ENCODE results near the gene KCNH2. TPM values are rescaled to one million over a fixed set of nuclear protein-coding genes. Genes with fewer than 3 reads are reported as not detected.

KCNH2 gene
- total RNA-seq, 1 donor from 2014 or later: 12.4 TPM

- no peaks in the 10 kb centered on the region for H3K36me3 Mint-ChIP-seq (ENCODE audit: low read depth)
- no peak overlapping the region for H3K4me3 Mint-ChIP-seq
- no peak for DNase-seq (ENCODE audit: low read depth, low spot score)
- H3K9me3 Mint-ChIP-seq: no peaks in the 10 kb centered on the region
- no peak overlapping the region for H3K27ac Mint-ChIP-seq (ENCODE audit: unreplicated experiment)
- no peaks in the 10 kb centered on the region for H3K27me3 Mint-ChIP-seq (ENCODE audit: low read depth)
- peaks cover 5% of the 10 kb centered on the region for H3K4me1 Mint-ChIP-seq
- no peak for TF ChIP-seq CTCF (conservative IDR thresholded peaks at IDR 0.05)
These were observed 21.5 kb upstream of the KCNH2 start for GRCh38 chr7:150999497-151000230.

- no peak for DNase-seq (ENCODE audit: low read depth, low spot score)
- H3K27ac Mint-ChIP-seq (ENCODE audit: unreplicated experiment): no peak overlapping the region
- TF ChIP-seq CTCF (conservative IDR thresholded peaks at IDR 0.05): no peak
- H3K36me3 Mint-ChIP-seq (ENCODE audit: low read depth): no peaks in the 10 kb centered on the region
- no peaks in the 10 kb centered on the region for H3K27me3 Mint-ChIP-seq (ENCODE audit: low read depth)
- peaks cover 8% of the 10 kb centered on the region for H3K4me1 Mint-ChIP-seq
- no peak overlapping the region for H3K4me3 Mint-ChIP-seq
- no peaks in the 10 kb centered on the region for H3K9me3 Mint-ChIP-seq
These were observed 20.9 kb upstream of the KCNH2 start for GRCh38 chr7:150999001-150999400.

GRCh38 chr7:150998341-150998740 is 20.2 kb upstream of the KCNH2 start:
- DNase-seq (ENCODE audit: low read depth, low spot score): no peak
- no peaks in the 10 kb centered on the region for H3K9me3 Mint-ChIP-seq
- TF ChIP-seq CTCF (conservative IDR thresholded peaks at IDR 0.05): no peak
- H3K4me1 Mint-ChIP-seq: peaks cover 9% of the 10 kb centered on the region
- no peak overlapping the region for H3K27ac Mint-ChIP-seq (ENCODE audit: unreplicated experiment)
- H3K27me3 Mint-ChIP-seq (ENCODE audit: low read depth): no peaks in the 10 kb centered on the region
- no peak overlapping the region for H3K4me3 Mint-ChIP-seq
- H3K36me3 Mint-ChIP-seq (ENCODE audit: low read depth): no peaks in the 10 kb centered on the region

GRCh38 chr7:150997817-150998216 is 19.7 kb upstream of the KCNH2 start:
- Mint-ChIP-seq H3K27me3 (ENCODE audit: low read depth) (no peaks in the 10 kb centered on the region), H3K9me3 (no peaks in the 10 kb centered on the region), H3K27ac (ENCODE audit: unreplicated experiment) (peak overlapping the region; percentile 57), H3K4me3 (no peak overlapping the region), H3K36me3 (ENCODE audit: low read depth) (no peaks in the 10 kb centered on the region), H3K4me1 (peaks cover 12% of the 10 kb centered on the region)
- TF ChIP-seq CTCF (conservative IDR thresholded peaks at IDR 0.05): no peak
- no peak for DNase-seq (ENCODE audit: low read depth, low spot score)

GRCh38 chr7:150997075-150997511 is 19.0 kb upstream of the KCNH2 start:
- DNase-seq (ENCODE audit: low read depth, low spot score): no peak
- no peak overlapping the region for H3K27ac Mint-ChIP-seq (ENCODE audit: unreplicated experiment)
- peaks cover 16% of the 10 kb centered on the region for H3K4me1 Mint-ChIP-seq
- no peaks in the 10 kb centered on the region for H3K9me3 Mint-ChIP-seq
- no peak overlapping the region for H3K4me3 Mint-ChIP-seq
- no peak for TF ChIP-seq CTCF (conservative IDR thresholded peaks at IDR 0.05)
- H3K36me3 Mint-ChIP-seq (ENCODE audit: low read depth): no peaks in the 10 kb centered on the region
- no peaks in the 10 kb centered on the region for H3K27me3 Mint-ChIP-seq (ENCODE audit: low read depth)

Measured in neural crest cell (in vitro differentiated cells).